GM18907 (cell line): ENCODE data around the gene NOTUM.

Experiments
- ATAC-seq: cut with Tn5 transposase; IDR thresholded peaks from one replicate; pipeline ENCODE4 v1.9.1; 2021; ENCODE audit warnings: mild to moderate bottlenecking, moderate library complexity; ENCODE audit not compliant: unreplicated experiment

Gene NOTUM

DNA sequence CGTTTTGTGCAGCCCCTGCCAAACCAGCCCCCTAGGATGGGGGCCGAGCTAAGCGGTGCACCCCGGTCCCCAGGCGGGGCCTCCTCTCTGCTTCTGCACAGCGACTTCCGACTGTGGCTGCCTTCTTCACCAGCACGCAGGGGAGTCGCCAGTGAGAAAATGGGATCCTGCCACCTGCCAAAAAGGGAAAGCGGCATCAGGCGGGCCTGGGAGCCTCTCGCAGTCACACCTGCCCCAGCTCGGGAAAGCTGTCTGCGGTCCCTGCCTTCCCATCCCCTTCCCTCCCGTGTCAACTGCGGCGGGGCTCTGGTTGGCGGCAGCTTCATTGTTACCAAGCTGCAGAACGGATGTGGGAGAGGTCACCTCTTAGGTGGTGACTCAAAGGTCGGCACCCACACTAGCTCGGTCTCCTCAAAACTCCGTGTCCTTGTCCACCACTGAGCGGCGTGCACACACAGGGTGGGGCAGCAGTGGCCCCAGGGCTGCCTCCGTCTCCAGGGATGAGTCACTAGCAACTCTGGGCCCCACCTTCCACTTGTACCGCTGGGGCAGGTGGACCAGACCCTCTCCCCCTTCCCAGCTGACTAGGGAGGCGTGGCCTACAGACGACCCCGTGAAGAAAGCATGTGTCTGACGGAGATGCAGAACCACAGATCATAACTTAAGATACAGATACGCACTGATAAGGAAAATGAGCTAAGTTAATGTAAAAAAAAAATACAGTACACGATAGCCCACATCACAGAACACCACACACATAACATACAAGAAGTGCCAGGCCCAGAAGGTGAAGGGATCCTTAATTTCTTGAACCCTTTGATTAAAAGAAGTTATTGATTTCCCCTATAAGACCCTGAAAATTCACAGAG is 48.3 kb downstream of the NOTUM start:
- ATAC-seq = no peak

DNA sequence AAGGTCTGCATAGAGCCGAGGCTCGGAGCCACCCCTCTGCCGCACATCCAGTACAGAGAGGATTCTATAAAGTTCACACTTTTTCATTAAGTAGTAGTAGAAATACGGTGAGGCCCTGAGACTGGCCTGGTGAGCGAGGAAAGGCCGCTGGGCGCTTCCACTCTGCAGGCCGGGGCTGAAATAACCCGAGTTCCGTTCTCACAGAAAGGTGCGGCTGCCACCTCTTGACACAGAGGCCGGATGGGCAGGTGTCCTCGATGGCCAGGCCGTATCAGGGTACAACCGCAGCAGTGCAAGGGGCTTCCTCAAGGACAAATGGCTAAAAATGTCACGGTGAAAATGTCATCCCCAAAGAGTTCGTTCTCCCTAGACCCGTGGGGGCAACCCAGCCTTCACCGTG is 49.0 kb downstream of the NOTUM start:
- ATAC-seq = no peak

DNA sequence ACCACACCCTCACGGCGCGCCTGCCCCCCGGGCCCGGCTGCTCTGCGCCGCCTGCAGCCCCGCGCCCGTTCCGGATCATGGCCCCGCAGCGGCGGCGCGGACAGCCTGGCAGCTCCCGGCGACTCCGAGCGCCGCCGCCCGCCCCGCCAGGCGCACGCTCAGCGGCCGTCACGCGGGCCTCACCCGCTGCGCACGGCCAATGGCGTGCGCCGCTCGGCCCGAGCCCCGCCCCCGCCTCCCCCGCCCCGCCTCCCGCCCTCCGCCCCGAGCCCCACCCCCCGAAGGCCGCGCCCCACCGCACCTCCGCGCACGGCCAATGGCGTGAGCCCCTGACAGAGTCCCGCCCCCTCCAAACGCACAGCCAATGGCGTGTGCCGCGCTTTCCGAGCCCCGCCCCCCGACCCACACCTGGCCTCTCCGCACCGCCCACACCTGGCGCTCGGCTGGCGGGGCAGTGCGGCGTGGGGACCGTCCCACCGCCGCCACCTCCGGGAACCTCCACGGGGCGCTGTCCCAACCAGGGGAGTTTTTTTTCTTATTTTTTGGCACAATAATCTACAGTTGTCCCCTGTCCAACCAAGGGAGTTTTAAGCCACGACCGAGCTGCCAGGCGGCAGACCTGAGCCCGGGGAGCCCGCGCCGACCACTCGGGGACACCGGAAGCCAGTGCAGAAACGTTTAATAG is 49.6 kb downstream of the NOTUM start, which contains the start of gene PCYT2:
PCYT2 (minus strand) TSS at position 123 of the 685 bp plus-strand sequence; CDS start at position 79, 44 bp downstream.
- peak; percentile 56 for ATAC-seq

- ATAC-seq = peak; percentile 21
Observed at GRCh38 chr17:81910840-81911276, 50.1 kb downstream of the NOTUM start.

DNA sequence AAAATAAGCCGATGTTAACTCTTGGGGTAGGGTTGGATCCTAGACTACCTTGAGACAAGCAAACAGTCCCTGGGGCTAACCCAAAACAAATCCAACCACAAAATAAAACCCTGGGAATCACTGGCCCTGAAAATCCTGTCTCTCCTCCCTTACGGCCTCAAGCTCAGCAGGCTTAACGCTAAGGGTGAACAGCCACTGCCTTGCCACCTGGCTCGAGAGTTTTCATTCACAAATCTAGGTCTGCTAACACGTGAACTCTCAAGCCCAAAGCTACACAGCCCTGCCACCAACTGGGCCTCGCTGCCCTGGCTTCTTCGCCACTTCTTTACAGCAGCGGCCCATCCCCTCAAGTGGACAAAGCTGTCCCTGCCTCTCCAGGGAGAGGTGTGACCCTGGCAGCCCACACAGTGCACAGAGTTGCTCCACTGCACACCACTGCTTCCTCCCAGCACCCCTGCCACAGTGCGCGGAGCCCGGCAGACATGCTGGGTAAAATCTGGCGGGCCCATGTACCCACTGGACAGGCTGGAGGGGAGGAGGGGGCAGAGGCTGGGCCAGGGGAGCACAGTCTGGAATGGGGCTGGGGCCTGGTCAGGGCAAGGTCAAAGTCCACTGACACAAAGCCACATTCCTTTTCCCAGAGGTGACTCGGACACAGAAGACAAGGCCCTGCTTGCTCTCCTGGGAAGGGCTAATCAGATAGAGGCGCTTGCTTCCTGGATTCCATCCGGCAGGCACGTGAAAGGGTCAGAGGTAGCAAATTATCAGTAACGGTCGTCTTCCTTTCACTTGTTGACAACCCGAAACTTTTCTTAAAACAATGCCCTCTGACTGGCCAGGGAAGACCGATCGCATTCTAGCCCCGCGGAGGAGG is 50.8 kb downstream of the NOTUM start:
- no peak for ATAC-seq

DNA sequence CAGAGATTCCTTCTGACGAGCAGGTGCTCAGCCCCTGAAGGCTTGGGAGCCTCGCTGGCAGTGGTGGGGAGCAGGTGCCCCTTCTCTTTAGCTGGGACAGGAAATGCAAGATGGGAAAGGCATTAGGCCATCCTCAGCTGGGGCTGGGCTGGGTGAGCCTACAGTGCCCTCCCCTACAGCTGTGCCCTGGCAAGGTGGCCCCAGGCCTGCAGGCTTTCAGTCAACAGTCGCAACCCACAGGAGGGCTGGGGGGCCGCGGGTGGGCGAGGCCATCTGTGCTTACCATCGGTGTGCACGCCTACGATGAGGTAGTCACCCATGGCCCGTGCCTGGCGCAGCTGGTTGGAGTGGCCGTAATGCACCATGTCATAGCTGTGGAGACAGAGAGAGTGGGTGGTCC is 51.8 kb downstream of the NOTUM start:
- no peak for ATAC-seq

DNA sequence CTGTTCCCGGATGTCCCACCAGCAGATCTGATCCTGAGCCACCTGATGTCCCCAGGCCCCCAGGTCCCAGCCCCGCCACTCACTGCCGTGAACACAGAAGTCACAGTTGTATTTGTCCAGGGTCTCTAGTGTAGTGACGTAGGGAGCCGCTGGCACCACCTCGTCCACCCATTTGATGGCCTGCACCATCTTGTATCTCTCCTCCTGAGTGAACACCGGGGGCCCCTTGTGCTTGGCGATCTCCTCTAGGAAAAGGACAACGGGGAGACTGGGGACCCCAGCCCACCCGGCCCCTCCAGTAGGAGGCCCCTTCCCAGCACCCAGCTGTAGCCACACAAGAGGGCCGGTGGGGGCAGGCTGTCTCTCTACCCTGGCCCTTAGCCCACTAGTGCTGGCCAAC is 52.2 kb downstream of the NOTUM start:
- no peak for ATAC-seq

DNA sequence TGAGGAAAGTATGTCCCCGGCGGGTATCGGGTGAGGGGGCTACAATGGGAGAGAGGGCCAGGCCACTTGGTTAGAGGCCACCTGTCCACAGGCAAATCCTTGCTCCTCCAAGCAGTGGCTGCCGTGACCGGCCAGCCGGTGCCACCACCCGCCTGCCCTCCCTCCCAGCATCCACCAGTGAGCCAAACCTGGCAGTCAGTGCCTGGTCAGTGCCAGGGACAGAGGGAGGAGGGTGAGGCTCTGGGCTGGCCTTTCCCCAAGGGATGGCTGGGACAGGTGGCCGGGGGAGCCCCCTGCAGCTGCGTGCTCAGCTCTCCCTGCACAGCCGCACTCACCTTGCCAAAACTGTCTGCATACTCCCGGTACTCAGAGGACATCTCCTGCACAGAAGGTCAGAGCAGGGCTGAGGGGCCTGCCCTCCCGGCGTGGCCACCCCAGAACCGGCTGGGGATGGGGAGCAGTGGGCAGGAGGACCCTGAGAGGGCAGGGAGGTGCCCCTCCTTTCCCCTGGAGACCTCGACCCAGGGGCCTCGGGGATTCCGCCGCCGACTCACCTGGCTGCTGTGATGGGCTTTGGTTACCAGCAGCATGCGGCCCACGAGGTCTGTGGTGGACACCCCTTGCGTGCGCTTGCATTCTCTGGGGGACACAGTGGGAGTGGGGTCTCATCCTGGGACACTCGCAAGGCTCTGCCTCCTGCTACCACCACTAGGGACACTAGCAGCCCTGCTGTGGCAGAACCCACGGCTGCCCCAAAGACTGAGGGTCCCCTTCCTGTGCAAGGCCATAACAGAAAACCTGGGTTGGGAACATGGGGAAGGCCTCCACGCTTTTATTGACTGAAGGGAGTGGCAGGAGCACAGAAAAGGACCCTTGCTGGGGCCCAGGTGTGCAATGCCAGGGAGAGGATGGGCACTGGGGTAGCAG is 53.5 kb downstream of the NOTUM start:
- ATAC-seq = no peak

DNA sequence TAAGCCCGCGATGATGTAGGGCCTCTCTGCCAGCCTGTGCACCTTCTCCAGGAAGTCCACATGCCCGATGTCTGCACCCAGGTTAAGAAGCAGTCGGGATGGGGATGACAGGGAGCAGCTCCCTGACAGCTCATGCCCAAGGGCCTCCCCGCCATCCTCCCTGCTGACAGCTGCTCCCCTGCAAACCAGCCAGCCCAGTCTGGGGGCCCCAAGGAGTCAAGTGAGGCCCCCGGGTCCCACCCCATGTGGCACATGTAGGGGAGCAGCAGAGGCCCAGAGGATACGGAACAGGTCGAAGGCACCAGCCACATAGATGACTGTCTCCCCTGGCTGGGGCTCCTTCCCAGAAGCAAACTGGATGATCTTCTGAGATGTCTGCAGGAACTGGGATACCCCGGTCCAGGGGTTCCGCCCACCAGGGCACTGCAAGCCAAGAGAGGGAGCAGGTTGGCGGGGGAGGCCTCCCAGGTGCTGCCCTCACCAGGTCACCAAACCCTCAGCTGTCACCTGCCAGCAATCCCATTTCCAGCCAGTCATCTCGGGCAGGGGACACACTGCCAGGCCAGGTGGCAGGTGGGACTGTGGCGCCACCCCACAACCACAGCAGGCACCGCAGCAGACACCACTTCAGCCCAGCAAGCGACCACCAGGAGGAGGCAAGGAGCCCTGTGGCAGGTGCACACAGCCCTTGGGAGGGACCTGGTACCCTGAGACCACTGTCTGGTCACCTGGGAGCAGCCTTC is 54.3 kb downstream of the NOTUM start:
- no peak for ATAC-seq

DNA sequence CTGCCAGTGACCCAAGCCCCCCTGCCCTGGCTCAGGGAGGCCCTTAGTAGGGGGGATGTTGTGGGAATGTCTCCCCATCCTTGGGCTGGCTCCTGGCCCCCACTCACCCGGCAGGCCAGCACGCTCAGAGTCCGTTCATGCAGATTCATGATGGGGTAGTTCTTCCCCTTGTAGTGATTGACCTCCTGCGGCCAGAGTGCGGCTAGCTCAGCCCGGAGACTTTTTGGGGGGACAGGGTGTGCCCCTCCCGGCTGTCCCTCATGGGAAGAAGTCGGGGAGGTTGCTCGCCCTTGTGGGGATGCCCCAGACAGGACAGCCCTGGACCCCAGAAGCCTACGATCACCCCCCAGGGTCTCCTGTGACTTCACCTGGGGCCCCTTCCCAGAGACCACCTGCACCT is 55.0 kb downstream of the NOTUM start:
- no peak for ATAC-seq

DNA sequence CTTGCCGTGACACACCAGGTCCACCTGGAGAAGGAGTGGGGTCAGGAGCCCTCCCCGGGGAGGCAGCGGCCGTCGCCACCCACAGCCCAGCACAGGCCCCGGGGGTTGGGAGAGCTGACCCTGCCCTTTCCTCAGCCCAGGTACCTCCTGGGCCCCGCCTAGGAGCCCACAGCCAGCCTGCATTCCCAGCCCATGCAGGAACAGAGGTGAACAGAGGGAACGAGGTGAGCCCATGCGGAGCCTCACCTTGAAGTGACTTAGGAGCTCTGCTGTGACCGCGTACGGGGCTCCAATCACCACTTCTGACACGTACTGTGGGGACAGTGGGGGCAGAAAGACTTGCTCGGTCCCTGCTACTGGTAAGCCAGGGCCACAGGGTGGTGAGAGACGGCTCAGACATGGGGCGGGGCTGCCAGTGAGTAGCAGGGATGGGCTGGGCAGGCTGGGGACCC is 55.5 kb downstream of the NOTUM start:
- ATAC-seq = no peak

GRCh38 chr17:81904600-81905423 is 56.2 kb downstream of the NOTUM start:
- ATAC-seq = no peak

- no peak for ATAC-seq
Observed at GRCh38 chr17:81903896-81904599, 56.9 kb downstream of the NOTUM start.

- ATAC-seq = no peak
Observed at GRCh38 chr17:81903415-81903831, 57.6 kb downstream of the NOTUM start.

DNA sequence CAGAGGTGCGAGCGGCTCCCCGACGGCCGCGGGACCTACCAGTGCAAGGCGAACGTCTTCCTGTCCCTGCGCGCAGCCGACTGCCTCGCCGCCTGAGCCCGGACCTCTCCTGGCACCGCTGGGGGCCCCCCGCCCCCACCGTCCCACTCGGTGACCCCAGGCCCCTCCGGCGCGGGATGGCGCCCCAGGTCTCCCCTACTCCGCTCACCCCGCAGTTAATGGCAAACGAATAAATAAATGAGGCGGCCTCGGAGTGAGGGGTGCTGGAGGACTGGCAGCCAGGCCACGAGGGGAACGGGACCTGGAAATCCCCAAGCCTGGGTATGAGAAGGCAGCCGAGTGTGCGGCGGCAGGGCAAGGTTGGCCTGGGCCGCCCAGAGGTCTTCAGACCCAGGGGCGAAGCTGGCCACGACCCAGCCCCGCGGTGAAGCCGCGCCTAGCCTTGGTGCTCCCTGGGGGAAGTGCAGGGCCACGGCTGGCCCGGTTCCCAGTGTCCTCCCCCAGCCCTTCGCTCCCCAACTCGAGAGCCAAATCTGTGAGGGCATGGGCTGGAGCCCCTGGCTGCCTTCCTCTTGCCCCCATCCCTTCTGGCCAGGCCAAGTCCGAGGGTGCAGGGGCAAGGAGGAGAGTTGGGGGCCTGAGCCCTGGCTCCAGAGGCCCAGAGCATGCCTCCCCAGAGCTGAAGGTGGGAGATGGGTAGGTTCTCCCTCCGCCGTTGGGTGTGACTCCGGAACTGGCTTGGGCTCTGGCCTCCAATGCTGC is 58.2 kb downstream of the NOTUM start:
- ATAC-seq = no peak
